SU-DHL-6 (cell line): Measurements from ENCODE around the gene NEGR1.

ENCODE experiments used
- H2AFZ ChIP-seq: fragments of 200-600 bp; sonication (generic); 2 replicates; pipeline ENCODE4 v1.6.1; 2014; ENCODE audit warnings: low read depth, mild to moderate bottlenecking, moderate library complexity, mixed read lengths, antibody characterized with exemption, low read length; ENCODE audit not compliant: severe bottlenecking
- H3F3A ChIP-seq: fragments of 200-600 bp; shearing (Covaris generic); 2 replicates; pipeline ENCODE4 v1.6.0; 2016; ENCODE audit warnings: antibody characterized with exemption, mild to moderate bottlenecking; ENCODE audit not compliant: insufficient read depth
- H3K27ac ChIP-seq: fragments of 200-600 bp; sonication (generic); 2 replicates; pipeline ENCODE4 v1.5.1; 2016; ENCODE audit warnings: low read depth, mild to moderate bottlenecking, low read length, moderate library complexity, mixed read lengths
- H3K27me3 ChIP-seq: fragments of 200-600 bp; sonication (generic), shearing (Covaris generic); 2 replicates; pipeline ENCODE4 v1.6.0; 2014; ENCODE audit warnings: mild to moderate bottlenecking, low read length
- H3K36me3 ChIP-seq: fragments of 200-600 bp; sonication (generic); 2 replicates; pipeline ENCODE4 v1.6.1; 2014; ENCODE audit warnings: mild to moderate bottlenecking, low read length, mixed read lengths
- H3K4me2 ChIP-seq: fragments of 300-600, 200-600 bp; shearing (Covaris generic), sonication (generic); 2 replicates; pipeline ENCODE4 v1.6.0; 2014; ENCODE audit warnings: low read length, low read depth, mild to moderate bottlenecking; ENCODE audit not compliant: poor library complexity, severe bottlenecking
- H3K4me3 ChIP-seq: fragments of 200-600 bp; sonication (generic); 2 replicates; pipeline ENCODE4 v1.5.1; 2014; ENCODE audit warnings: antibody characterized with exemption, low read length, mild to moderate bottlenecking, mixed read lengths; ENCODE audit not compliant: insufficient read depth, poor library complexity, severe bottlenecking
- H3K79me2 ChIP-seq: fragments of 200-600 bp; sonication (generic); 2 replicates; pipeline ENCODE4 v1.6.1; 2014; ENCODE audit warnings: mild to moderate bottlenecking, low read length, moderate library complexity; ENCODE audit not compliant: insufficient read depth
- H3K9ac ChIP-seq: fragments of 200-600 bp; sonication (generic); 2 replicates; pipeline ENCODE4 v1.7.0; 2014; ENCODE audit warnings: mild to moderate bottlenecking, low read length
- H3K9me2 ChIP-seq: fragments of 200-600 bp; sonication (generic); replicated peaks from 2 replicates; pipeline ENCODE4 v1.6.1; 2014; ENCODE audit warnings: low read length; ENCODE audit not compliant: insufficient read depth
- H3K9me3 ChIP-seq: fragments of 200-600 bp; sonication (generic); 2 replicates; pipeline ENCODE4 v1.6.1; 2014; ENCODE audit warnings: low read length, mixed read lengths; ENCODE audit not compliant: insufficient read depth
- H4K20me1 ChIP-seq: fragments of 200-600 bp; sonication (generic); 2 replicates; pipeline ENCODE4 v1.6.1; 2014; ENCODE audit warnings: low read depth, mild to moderate bottlenecking, antibody characterized with exemption, low read length, moderate library complexity, mixed read lengths
- CTCF ChIP-seq: fragments of 200-600 bp; sonication (generic); IDR thresholded peaks from one replicate; pipeline ENCODE4 v1.5.1; 2017; ENCODE audit warnings: antibody characterized with exemption, mild to moderate bottlenecking, low read length, moderate library complexity; ENCODE audit not compliant: insufficient read depth, poor library complexity, severe bottlenecking
- EZH2phosphoT487 ChIP-seq: fragments of 200-600 bp; sonication (generic), shearing (Covaris generic); conservative IDR thresholded peaks from 2 replicates; pipeline ENCODE4 v1.6.1; 2018; ENCODE audit warnings: mild to moderate bottlenecking, antibody characterized with exemption, low read length, moderate library complexity, mixed read lengths

NEGR1 gene

GRCh38 chr1:71809085-71809484 lies 473.3 kb downstream of the NEGR1 start:
- TF ChIP-seq CTCF (no peak), EZH2phosphoT487 (no peak)
- no peaks in the 10 kb centered on the region for H3K9me3 ChIP-seq
- no peak overlapping the region for H3K4me3 ChIP-seq
- no peak overlapping the region for H3K9ac ChIP-seq
- H2AFZ ChIP-seq, result no peak overlapping the region
- H4K20me1 ChIP-seq, result no peaks in the 10 kb centered on the region
- no peak overlapping the region for H3K4me2 ChIP-seq
- H3K9me2 ChIP-seq, result no peaks in the 10 kb centered on the region
- H3K27ac ChIP-seq, result no peak overlapping the region
- no peaks in the 10 kb centered on the region for H3K27me3 ChIP-seq
- no peaks in the 10 kb centered on the region for H3K36me3 ChIP-seq
- no peaks in the 10 kb centered on the region for H3K79me2 ChIP-seq
- no peaks in the 10 kb centered on the region for H3F3A ChIP-seq

- no peak overlapping the region for H2AFZ ChIP-seq
- no peaks in the 10 kb centered on the region for H4K20me1 ChIP-seq
- no peaks in the 10 kb centered on the region for H3K79me2 ChIP-seq
Measured at GRCh38 chr1:71804140-71804539, 478.2 kb downstream of the NEGR1 start.

GRCh38 chr1:71796006-71796405 lies 486.3 kb downstream of the NEGR1 start:
- Histone ChIP-seq H4K20me1 (no peaks in the 10 kb centered on the region), H3K79me2 (no peaks in the 10 kb centered on the region), H3K9me3 (no peaks in the 10 kb centered on the region), H3K9me2 (no peaks in the 10 kb centered on the region), H3K4me2 (no peak overlapping the region), H3K9ac (no peak overlapping the region), H3K27ac (no peak overlapping the region), H3F3A (no peaks in the 10 kb centered on the region), H2AFZ (no peak overlapping the region), H3K4me3 (no peak overlapping the region), H3K27me3 (no peaks in the 10 kb centered on the region), H3K36me3 (no peaks in the 10 kb centered on the region)
- TF ChIP-seq CTCF (no peak), EZH2phosphoT487 (no peak)

More at GRCh38 chr1:71804140-71804539, 478.2 kb downstream of the NEGR1 start:
- Histone ChIP-seq H3K27ac (no peak overlapping the region), H3F3A (no peaks in the 10 kb centered on the region), H3K27me3 (no peaks in the 10 kb centered on the region), H3K9ac (no peak overlapping the region), H3K9me3 (no peaks in the 10 kb centered on the region), H3K4me3 (no peak overlapping the region), H3K9me2 (no peaks in the 10 kb centered on the region), H3K36me3 (no peaks in the 10 kb centered on the region), H3K4me2 (no peak overlapping the region)
- TF ChIP-seq EZH2phosphoT487, result no peak
- TF ChIP-seq CTCF, result no peak

- H2AFZ ChIP-seq, result no peak overlapping the region
- no peaks in the 10 kb centered on the region for H3K79me2 ChIP-seq
- H3K9me3 ChIP-seq, result no peaks in the 10 kb centered on the region
- no peaks in the 10 kb centered on the region for H3K27me3 ChIP-seq
- no peaks in the 10 kb centered on the region for H3K36me3 ChIP-seq
- no peak overlapping the region for H3K4me3 ChIP-seq
- no peak overlapping the region for H3K9ac ChIP-seq
- no peaks in the 10 kb centered on the region for H3K9me2 ChIP-seq
- no peak overlapping the region for H3K4me2 ChIP-seq
- H3K27ac ChIP-seq, result no peak overlapping the region
- no peaks in the 10 kb centered on the region for H3F3A ChIP-seq
- no peaks in the 10 kb centered on the region for H4K20me1 ChIP-seq
- TF ChIP-seq EZH2phosphoT487 (no peak), CTCF (no peak)
Measured at GRCh38 chr1:71792264-71792663, 490.1 kb downstream of the NEGR1 start.
